Endothelial cell of umbilical vein (primary cell): ENCODE results near the gene SEBOX.

Experiments used
- EZH2 ChIP-seq: IDR thresholded peaks from 2 replicates; pipeline ENCODE4 v1.6.1; 2012; ENCODE audit warnings: borderline replicate concordance, low read depth, mild to moderate bottlenecking, moderate library complexity, low read length, inconsistent platforms; ENCODE audit not compliant: severe bottlenecking
- POLR2A ChIP-seq: IDR thresholded peaks from 2 replicates; pipeline ENCODE4 v1.6.1; 2012; ENCODE audit warnings: low read depth, mild to moderate bottlenecking, control low read depth, low read length
- POLR2AphosphoS5 ChIP-seq: IDR thresholded peaks from 2 replicates; pipeline ENCODE4 v1.6.1; 2012; ENCODE audit warnings: low read depth, mild to moderate bottlenecking, control low read depth, low read length, moderate library complexity; ENCODE audit not compliant: insufficient read depth
- TF ChIP-seq, protein P1 (sequence below), 2 donors: IDR thresholded peaks; 1 replicate in 1 of 2; 2 replicates in 1 of 2; pipeline ENCODE4 v1.5.1; 2011; ENCODE audit warnings: low read length in 2 of 2, mild to moderate bottlenecking in 2 of 2, moderate library complexity in 2 of 2, control low read depth in 1 of 2, inconsistent platforms in 1 of 2, low read depth in 1 of 2; ENCODE audit not compliant: insufficient read depth in 1 of 2; ENCODE audit errors: extremely low read depth in 1 of 2

DNA sequence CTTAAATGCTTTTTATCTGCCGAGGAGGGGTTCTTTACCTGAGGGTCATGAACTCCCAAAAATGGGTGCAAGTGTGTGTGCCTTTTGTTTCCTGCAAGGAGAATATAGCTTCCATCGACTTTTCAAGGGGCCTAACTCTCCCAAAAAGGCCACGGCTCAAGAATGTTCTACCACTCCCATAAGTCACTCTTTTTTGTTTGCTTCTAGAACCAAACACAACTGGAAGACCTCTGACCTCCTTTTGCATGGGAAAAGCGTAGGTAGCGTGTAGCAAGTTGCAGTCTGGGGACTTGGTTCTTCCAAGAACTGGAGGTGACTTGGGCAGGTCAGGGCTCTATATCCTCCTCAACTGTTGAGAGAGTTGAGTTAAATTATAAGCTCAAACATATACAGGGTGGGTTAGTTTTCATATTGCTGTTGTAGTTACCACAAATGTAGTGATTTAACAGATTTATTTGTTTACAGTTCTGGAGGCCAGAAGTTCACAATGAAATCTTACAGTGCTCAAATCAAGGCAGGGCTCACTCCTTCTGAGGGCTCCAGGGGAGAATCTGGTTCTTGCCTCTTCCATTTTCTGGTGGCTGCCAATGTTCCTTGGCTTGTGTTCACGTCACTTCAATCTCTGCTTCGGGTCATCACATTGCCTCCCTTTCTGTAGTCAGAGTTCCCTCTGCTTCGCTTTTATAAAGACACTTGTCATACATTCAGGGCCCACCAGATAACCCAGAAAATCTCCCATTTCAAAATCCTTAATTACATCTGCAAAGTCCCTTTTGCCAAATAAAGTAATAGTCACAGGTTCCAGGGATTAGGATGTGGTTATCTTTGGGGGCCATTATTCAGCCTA, 44.6 kb downstream of the SEBOX start:
- TF ChIP-seq, protein P1, sequence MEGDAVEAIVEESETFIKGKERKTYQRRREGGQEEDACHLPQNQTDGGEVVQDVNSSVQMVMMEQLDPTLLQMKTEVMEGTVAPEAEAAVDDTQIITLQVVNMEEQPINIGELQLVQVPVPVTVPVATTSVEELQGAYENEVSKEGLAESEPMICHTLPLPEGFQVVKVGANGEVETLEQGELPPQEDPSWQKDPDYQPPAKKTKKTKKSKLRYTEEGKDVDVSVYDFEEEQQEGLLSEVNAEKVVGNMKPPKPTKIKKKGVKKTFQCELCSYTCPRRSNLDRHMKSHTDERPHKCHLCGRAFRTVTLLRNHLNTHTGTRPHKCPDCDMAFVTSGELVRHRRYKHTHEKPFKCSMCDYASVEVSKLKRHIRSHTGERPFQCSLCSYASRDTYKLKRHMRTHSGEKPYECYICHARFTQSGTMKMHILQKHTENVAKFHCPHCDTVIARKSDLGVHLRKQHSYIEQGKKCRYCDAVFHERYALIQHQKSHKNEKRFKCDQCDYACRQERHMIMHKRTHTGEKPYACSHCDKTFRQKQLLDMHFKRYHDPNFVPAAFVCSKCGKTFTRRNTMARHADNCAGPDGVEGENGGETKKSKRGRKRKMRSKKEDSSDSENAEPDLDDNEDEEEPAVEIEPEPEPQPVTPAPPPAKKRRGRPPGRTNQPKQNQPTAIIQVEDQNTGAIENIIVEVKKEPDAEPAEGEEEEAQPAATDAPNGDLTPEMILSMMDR (IDR thresholded peaks at IDR 0.05; ENCODE audit: extremely low read depth in 1 of 2, insufficient read depth in 1 of 2, low read depth in 1 of 2, low read length in 2 of 2): no peak
- no peak for TF ChIP-seq EZH2
- no peak for TF ChIP-seq POLR2A
- no peak for TF ChIP-seq POLR2AphosphoS5
